Hair follicle dermal papilla cell (primary cell): Measurements from ENCODE around the gene ABTB1. TPM values are rescaled to one million over a fixed set of nuclear protein-coding genes. Genes with fewer than 3 reads are reported as not detected.

Source experiments
- total RNA-seq: library from RNA; depleted of rRNA; stranded (reverse); fragments of >200 nt; gene quantifications from 2 replicates; pipeline ENCODE4 v1.2.3, GENCODE V29; 2012

Gene ABTB1
- 7.9 and 11.8 TPM in 2 replicates for total RNA-seq

DNA sequence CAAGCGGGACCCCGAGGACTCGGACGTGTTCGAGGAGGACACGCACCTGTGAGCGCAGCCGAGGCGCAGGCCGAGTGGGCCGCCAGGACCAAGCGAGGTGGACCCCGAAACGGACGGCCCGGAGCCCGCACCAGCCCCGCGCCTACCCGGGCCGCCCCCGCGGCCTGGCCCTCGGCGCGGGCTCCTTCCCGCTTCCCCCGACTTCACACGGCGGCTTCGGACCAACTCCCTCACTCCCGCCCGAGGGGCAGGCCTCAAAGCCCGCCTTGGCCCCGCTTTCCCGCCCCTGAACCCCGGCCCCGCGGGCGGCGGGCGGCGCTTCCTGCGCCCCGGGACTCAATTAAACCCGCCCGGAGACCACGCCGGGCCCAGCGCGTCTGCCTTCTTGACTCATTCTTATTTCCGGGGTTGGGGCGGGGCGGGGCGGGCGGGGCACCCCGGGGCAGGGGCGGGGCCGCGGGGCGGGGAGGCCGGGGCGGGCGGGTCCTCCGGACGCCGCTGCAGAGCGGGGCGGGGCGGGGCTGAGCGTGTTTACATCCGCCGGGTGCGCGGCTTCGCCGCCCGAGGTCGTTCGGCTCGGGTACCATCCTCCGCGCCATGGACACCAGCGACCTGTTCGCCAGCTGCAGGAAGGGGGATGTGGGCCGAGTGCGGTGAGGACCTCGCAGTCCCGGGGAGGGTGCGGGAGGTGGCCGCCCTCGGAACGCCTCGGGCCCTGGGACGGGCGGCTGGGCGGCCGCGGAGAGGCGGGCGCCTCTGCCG, at the start of gene ABTB1:
ABTB1 (plus strand) TSS at position 524 of the 762 bp plus-strand sequence; CDS start at position 598, 74 bp downstream.

DNA sequence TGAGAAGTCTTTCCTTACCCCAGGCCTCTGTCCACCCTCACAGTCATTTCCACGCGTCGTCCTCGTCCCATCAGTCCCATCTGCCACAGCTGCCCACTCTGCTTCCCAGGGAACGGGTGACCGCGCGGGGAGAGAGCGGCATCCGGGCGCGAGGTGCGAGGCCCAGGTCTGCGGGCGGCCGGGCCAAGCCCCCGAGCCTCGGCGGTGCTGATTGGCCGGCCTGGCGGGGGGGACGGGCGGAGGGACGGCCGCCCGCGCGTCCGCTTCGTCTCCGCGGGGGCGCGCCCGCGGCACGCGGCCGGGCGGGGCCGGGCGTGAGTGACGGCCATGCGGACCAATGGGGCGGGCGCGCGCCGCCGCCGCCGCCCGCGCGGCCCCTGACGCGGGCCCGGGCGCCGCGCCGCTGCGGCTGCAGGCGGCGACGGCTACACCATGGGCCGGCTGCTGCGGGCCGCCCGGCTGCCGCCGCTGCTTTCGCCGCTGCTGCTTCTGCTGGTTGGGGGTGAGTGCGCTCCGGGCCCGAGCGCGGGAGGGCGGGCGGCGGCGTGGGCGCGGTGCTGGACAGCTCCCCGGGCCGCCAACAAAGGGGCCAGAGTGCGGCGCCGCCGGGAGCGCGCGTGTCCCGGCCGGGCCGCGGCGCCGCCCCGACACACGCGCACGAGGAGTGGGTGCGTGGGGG, 43.8 kb upstream of the ABTB1 start, which contains the start of gene PODXL2:
PODXL2 (plus strand) TSS at position 398 of the 679 bp plus-strand sequence; CDS start at position 433, 35 bp downstream.

Other genes starting within 250 kb of the ABTB1 start
- gene TPRA1, start 82.2 kb upstream of the ABTB1 start, total RNA-seq, result 31.8 and 34.5 TPM in 2 replicates
- gene MCM2, start 74.5 kb upstream of the ABTB1 start, total RNA-seq, result 13.6 and 16.6 TPM in 2 replicates
- gene PODXL2, start 43.8 kb upstream of the ABTB1 start, total RNA-seq, result 0.65 and 0.85 TPM in 2 replicates
- gene MGLL, start 149.6 kb downstream of the ABTB1 start, total RNA-seq, result 63.6 and 74.0 TPM in 2 replicates
- not detected in 2 replicates for gene KBTBD12, start 242.3 kb downstream of the ABTB1 start, total RNA-seq